Endothelial cell of umbilical vein (primary cell): ENCODE data around the gene BRSK2. TPM values are rescaled to one million over a fixed set of nuclear protein-coding genes. Genes with fewer than 3 reads are reported as not detected.

Experiments
- BruUV-seq: library from RNA; stranded (reverse); fragments of 400-500 nt; replicated peaks from 2 replicates; lab custom pipeline; 2021; lab: Mats Ljungman, UMichigan
- CTCF ChIA-PET: fragments of 300-600, 350-600 bp; sonication (Branson Sonifier 250); formaldehyde crosslinking; loops from one replicate; lab custom pipeline; 2021; ENCODE audit warnings: antibody characterized with exemption, inconsistent platforms; lab: Charles Lee
- POLR2A ChIA-PET: fragments of 300-600, 350-600 bp; sonication (Branson Sonifier 250); formaldehyde crosslinking; loops from one replicate; lab custom pipeline; 2021; ENCODE audit warnings: antibody characterized with exemption, inconsistent platforms; lab: Charles Lee
- DNase-seq: peaks from one replicate; pipeline ENCODE4 v3.0.0-alpha.2; 2011; ENCODE audit warnings: low read depth, low spot score
- FAIRE-seq: peaks from 2 replicates; lab custom pipeline; 2011; peaks lifted over from hg19 to GRCh38; lab: Jason Lieb, UNC
- H2AFZ ChIP-seq: 2 replicates; pipeline ENCODE4 v1.6.0; 2012; ENCODE audit warnings: low read depth, low read length, control low read depth, inconsistent platforms
- H3K27ac ChIP-seq: 2 replicates; pipeline ENCODE4 v1.5.1; 2011; ENCODE audit warnings: low read depth, mild to moderate bottlenecking, control low read depth, low read length, moderate library complexity; ENCODE audit not compliant: insufficient read depth
- H3K27me3 ChIP-seq, 2 experiments: 2 replicates each; pipeline versions ENCODE4 v1.6.0 to v1.6.1; 2011; ENCODE audit warnings: low read length in 2 of 2, mixed read lengths in 1 of 2; ENCODE audit not compliant: control insufficient read depth in 2 of 2, insufficient read depth in 2 of 2
- H3K36me3 ChIP-seq, 2 experiments: 2 replicates in 1 of 2; 3 replicates in 1 of 2; pipeline ENCODE4 v1.5.1; 2011; ENCODE audit warnings: low read length in 2 of 2, mild to moderate bottlenecking in 1 of 2, moderate library complexity in 1 of 2; ENCODE audit not compliant: control insufficient read depth in 2 of 2, insufficient read depth in 2 of 2; ENCODE audit errors: extremely low read depth in 1 of 2
- H3K4me1 ChIP-seq: 3 replicates; pipeline ENCODE4 v1.5.1; 2011; ENCODE audit warnings: mild to moderate bottlenecking, low read length; ENCODE audit not compliant: control insufficient read depth, insufficient read depth; ENCODE audit errors: extremely low read depth
- H3K4me2 ChIP-seq: 2 replicates; pipeline ENCODE4 v1.6.1; 2011; ENCODE audit warnings: low read length, control low read depth, mixed read lengths; ENCODE audit not compliant: insufficient read depth
- H3K4me3 ChIP-seq, 3 experiments: fragments of 200-600 bp in 1 of 3; sonication (generic), shearing (Covaris generic) in 1 of 3; replicated peaks in 1 of 3; 2 replicates each; pipeline ENCODE4 v1.5.1; 2011 to 2016; ENCODE audit warnings: control low read depth in 3 of 3, low read length in 3 of 3, mild to moderate bottlenecking in 2 of 3, inconsistent platforms in 1 of 3, low read depth in 1 of 3, moderate library complexity in 1 of 3; ENCODE audit not compliant: insufficient read depth in 1 of 3
- H3K79me2 ChIP-seq: 2 replicates; pipeline ENCODE4 v1.6.0; 2012; ENCODE audit warnings: low read length, inconsistent platforms; ENCODE audit not compliant: control insufficient read depth, insufficient read depth
- H3K9ac ChIP-seq: replicated peaks from 2 replicates; pipeline ENCODE3; 2011; ENCODE audit warnings: low read length, control low read depth; ENCODE audit not compliant: insufficient read depth; ENCODE audit errors: extremely low read depth
- H3K9me1 ChIP-seq: replicated peaks from 3 replicates; pipeline ENCODE4 v1.6.0; 2011; ENCODE audit warnings: mild to moderate bottlenecking, low read length; ENCODE audit not compliant: control insufficient read depth, insufficient read depth; ENCODE audit errors: extremely low read depth
- H3K9me3 ChIP-seq: replicated peaks from 2 replicates; pipeline ENCODE4 v1.5.1; 2012; ENCODE audit warnings: low read length, inconsistent platforms; ENCODE audit not compliant: control insufficient read depth, insufficient read depth
- H4K20me1 ChIP-seq: replicated peaks from 2 replicates; pipeline ENCODE3; 2011; ENCODE audit warnings: mild to moderate bottlenecking, low read length; ENCODE audit not compliant: control insufficient read depth, insufficient read depth; ENCODE audit errors: extremely low read depth
- CTCF ChIP-seq, 2 donors: IDR thresholded peaks; 1 replicate in 1 of 2; 2 replicates in 1 of 2; pipeline ENCODE4 v1.5.1; 2011; ENCODE audit warnings: low read length in 2 of 2, mild to moderate bottlenecking in 2 of 2, moderate library complexity in 2 of 2, control low read depth in 1 of 2, inconsistent platforms in 1 of 2, low read depth in 1 of 2; ENCODE audit not compliant: insufficient read depth in 1 of 2; ENCODE audit errors: extremely low read depth in 1 of 2
- EZH2 ChIP-seq: IDR thresholded peaks from 2 replicates; pipeline ENCODE4 v1.6.1; 2012; ENCODE audit warnings: borderline replicate concordance, low read depth, mild to moderate bottlenecking, moderate library complexity, low read length, inconsistent platforms; ENCODE audit not compliant: severe bottlenecking
- FOS ChIP-seq: IDR thresholded peaks from 2 replicates; pipeline ENCODE4 v1.6.1; 2011; ENCODE audit warnings: mild to moderate bottlenecking, low read length, moderate library complexity, borderline replicate concordance; ENCODE audit not compliant: insufficient read depth
- GATA2 ChIP-seq: IDR thresholded peaks from 2 replicates; pipeline ENCODE4 v1.7.0; 2011; ENCODE audit warnings: low read depth, mild to moderate bottlenecking, moderate library complexity, mixed read lengths, low read length; ENCODE audit not compliant: insufficient read length, insufficient read depth
- JUN ChIP-seq: IDR thresholded peaks from 2 replicates; pipeline ENCODE4 v1.6.1; 2011; ENCODE audit warnings: borderline replicate concordance, low read depth; ENCODE audit not compliant: insufficient read length, insufficient read depth
- dilution Hi-C: fragments of 300-500 bp; cut with MboI; formaldehyde crosslinking; loops from one replicate; pipeline ENCODE4 v1.15.0; 2019; ENCODE audit warnings: low sequenced_read_pairs; ENCODE audit not compliant: extremely low pct_ligation_motif_present
- intact Hi-C: fragments of 100-400 bp; cut with micrococcal nuclease; formaldehyde crosslinking; loops from one replicate; pipeline ENCODE4 v1.10.0; 2022
- polyA plus RNA-seq, 4 experiments: library from polyadenylated mRNA; depleted of rRNA in 3 of 4; stranded (reverse) in 3 of 4; unstranded in 1 of 4; fragments of >200 nt; gene quantifications; 2 replicates each; pipeline versions ENCODE4 v1.2.1 to v1.2.3, GENCODE V29; 2011 to 2012; ENCODE audit warnings: missing spikeins in 1 of 4
- total RNA-seq: library from RNA; stranded (reverse); gene quantifications from 2 replicates; pipeline ENCODE4 v1.2.3, GENCODE V29; 2021

BRSK2 gene
- total and polyA plus RNA-seq, 2 donors (not counting 3 experiments of a cell fraction or from before 2014, with no cell fraction given) = 0.08 to 0.20 TPM

- FAIRE-seq (no peak), DNase-seq (no peak)
- no TSS peak for BruUV-seq
- no peak overlapping the region for H3K4me2 ChIP-seq
- dilution Hi-C loops (no loop called here), intact Hi-C loops (no loop called here)
- H4K20me1 ChIP-seq = no peaks in the 10 kb centered on the region
- no peak overlapping the region for H2AFZ ChIP-seq
- no peaks in the 10 kb centered on the region for H3K9me3 ChIP-seq
- H3K27me3 ChIP-seq = no peaks in the 10 kb centered on the region
- TF ChIP-seq FOS (no peak), CTCF (IDR thresholded peaks at IDR 0.05; ENCODE audit: extremely low read depth in 1 of 2, insufficient read depth in 1 of 2, low read depth in 1 of 2, low read length in 2 of 2) (no peak), EZH2 (no peak), JUN (no peak), GATA2 (no peak)
- H3K9ac ChIP-seq = no peak overlapping the region
- ChIA-PET POLR2A (no interaction called here), CTCF (interaction anchor here (1.3 kb wide), 1 partner anchor 95 kb away, joined by 4 read pairs; no protein-coding TSS in a partner anchor)
- no peaks in the 10 kb centered on the region for H3K79me2 ChIP-seq
- H3K9me1 ChIP-seq = no peaks in the 10 kb centered on the region
- H3K36me3 ChIP-seq = peaks cover 0 to 12% of the 10 kb centered on the region in 2 experiments
- no peak overlapping the region for H3K4me3 ChIP-seq
- no peaks in the 10 kb centered on the region for H3K4me1 ChIP-seq
- H3K27ac ChIP-seq = no peak overlapping the region
Observed at GRCh38 chr11:1480191-1480554, 90.4 kb downstream of the BRSK2 start.
